Ramos (cell line): Measurements from ENCODE around the gene SIM1.

ENCODE experiments used
- in situ Hi-C: fragments of 300-500 bp; cut with MboI; formaldehyde crosslinking; loops from one replicate; pipeline ENCODE4 v1.14.3; 2022; ENCODE audit warnings: low sequenced_read_pairs; ENCODE audit not compliant: unreplicated experiment

Gene SIM1

GRCh38 chr6:100335991-100336390, 128.7 kb downstream of the SIM1 start:
- in situ Hi-C loops: no loop called here
